Endothelial cell (in vitro differentiated cells): Measurements from ENCODE around the gene COX19. TPM values are rescaled to one million over a fixed set of nuclear protein-coding genes. Genes with fewer than 3 reads are reported as not detected.

ENCODE experiments used
- DNase-seq: peaks from one replicate; pipeline ENCODE4 v3.0.0; 2021; ENCODE audit warnings: low spot score
- H3K27ac Mint-ChIP-seq: one replicate; pipeline ENCODE4 v1.8.0; 2021; ENCODE audit warnings: mixed read lengths, inconsistent platforms; ENCODE audit not compliant: unreplicated experiment
- H3K27me3 Mint-ChIP-seq: one replicate; pipeline ENCODE4 v1.8.0; 2021; ENCODE audit warnings: mild to moderate bottlenecking, moderate library complexity, mixed read lengths, inconsistent platforms; ENCODE audit not compliant: unreplicated experiment
- H3K36me3 Mint-ChIP-seq: one replicate; pipeline ENCODE4 v1.8.0; 2021; ENCODE audit warnings: mild to moderate bottlenecking, low read depth, mixed read lengths, inconsistent platforms; ENCODE audit not compliant: unreplicated experiment
- H3K4me1 Mint-ChIP-seq: one replicate; pipeline ENCODE4 v1.8.0; 2021; ENCODE audit warnings: mild to moderate bottlenecking, mixed read lengths, inconsistent platforms; ENCODE audit not compliant: unreplicated experiment
- H3K4me3 Mint-ChIP-seq: one replicate; pipeline ENCODE4 v1.8.0; 2021; ENCODE audit warnings: mild to moderate bottlenecking, mixed read lengths, inconsistent platforms; ENCODE audit not compliant: unreplicated experiment
- H3K9me3 Mint-ChIP-seq: one replicate; pipeline ENCODE4 v1.8.0; 2021; ENCODE audit warnings: mixed read lengths, inconsistent platforms; ENCODE audit not compliant: unreplicated experiment
- total RNA-seq: library from RNA; stranded (reverse); fragmentation: NEBNext Ultra II Directional; extraction: Animal tissue kit (Norgen Biotek cat#: 25700); gene quantifications from one replicate; pipeline ENCODE4 v1.2.1, GENCODE V29; 2021; ENCODE audit not compliant: unreplicated experiment
- TF ChIP-seq, protein P1 (sequence below): fragments of 200-600 bp; sonication (generic); IDR thresholded peaks from one replicate; pipeline ENCODE4 v1.5.0; 2021; ENCODE audit warnings: antibody characterized with exemption; ENCODE audit not compliant: unreplicated experiment

The COX19 gene
- total RNA-seq, 1 donor from 2014 or later, result 10.2 TPM

DNA sequence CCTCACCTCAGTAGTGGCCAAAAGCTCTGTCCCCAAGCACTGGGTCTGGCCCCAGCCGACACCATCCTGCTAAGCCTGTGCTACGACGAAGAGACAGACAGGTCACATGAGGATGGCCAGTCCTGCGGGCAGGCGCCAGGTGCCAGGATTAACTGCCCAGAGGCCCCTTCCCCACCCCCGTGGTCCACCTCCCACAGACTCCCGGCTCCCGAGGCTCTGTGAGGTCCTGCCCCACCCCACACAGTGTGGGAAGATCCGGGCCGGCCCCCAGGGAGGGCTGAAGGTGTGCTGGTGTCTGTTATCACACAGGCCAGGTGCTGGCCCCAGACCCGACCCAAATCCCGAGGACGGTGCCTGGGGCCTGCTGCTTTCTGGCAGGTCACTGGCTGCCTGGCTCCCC, 34.9 kb upstream of the COX19 start:
- Mint-ChIP-seq H3K27me3 (peaks cover 9% of the 10 kb centered on the region), H3K27ac (no peak overlapping the region), H3K36me3 (peaks cover 9% of the 10 kb centered on the region), H3K4me3 (no peak overlapping the region), H3K9me3 (no peaks in the 10 kb centered on the region), H3K4me1 (peaks cover 6% of the 10 kb centered on the region)
- no peak for DNase-seq
- TF ChIP-seq, protein P1, sequence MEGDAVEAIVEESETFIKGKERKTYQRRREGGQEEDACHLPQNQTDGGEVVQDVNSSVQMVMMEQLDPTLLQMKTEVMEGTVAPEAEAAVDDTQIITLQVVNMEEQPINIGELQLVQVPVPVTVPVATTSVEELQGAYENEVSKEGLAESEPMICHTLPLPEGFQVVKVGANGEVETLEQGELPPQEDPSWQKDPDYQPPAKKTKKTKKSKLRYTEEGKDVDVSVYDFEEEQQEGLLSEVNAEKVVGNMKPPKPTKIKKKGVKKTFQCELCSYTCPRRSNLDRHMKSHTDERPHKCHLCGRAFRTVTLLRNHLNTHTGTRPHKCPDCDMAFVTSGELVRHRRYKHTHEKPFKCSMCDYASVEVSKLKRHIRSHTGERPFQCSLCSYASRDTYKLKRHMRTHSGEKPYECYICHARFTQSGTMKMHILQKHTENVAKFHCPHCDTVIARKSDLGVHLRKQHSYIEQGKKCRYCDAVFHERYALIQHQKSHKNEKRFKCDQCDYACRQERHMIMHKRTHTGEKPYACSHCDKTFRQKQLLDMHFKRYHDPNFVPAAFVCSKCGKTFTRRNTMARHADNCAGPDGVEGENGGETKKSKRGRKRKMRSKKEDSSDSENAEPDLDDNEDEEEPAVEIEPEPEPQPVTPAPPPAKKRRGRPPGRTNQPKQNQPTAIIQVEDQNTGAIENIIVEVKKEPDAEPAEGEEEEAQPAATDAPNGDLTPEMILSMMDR, result no peak

GRCh38 chr7:1009747-1010146, 34.4 kb upstream of the COX19 start:
- TF ChIP-seq, protein P1, result no peak
- peaks cover 6% of the 10 kb centered on the region for H3K4me1 Mint-ChIP-seq
- H3K4me3 Mint-ChIP-seq, result no peak overlapping the region
- H3K36me3 Mint-ChIP-seq, result peaks cover 9% of the 10 kb centered on the region
- H3K27ac Mint-ChIP-seq, result no peak overlapping the region
- peaks cover 9% of the 10 kb centered on the region for H3K27me3 Mint-ChIP-seq
- DNase-seq, result no peak
- no peaks in the 10 kb centered on the region for H3K9me3 Mint-ChIP-seq

DNA sequence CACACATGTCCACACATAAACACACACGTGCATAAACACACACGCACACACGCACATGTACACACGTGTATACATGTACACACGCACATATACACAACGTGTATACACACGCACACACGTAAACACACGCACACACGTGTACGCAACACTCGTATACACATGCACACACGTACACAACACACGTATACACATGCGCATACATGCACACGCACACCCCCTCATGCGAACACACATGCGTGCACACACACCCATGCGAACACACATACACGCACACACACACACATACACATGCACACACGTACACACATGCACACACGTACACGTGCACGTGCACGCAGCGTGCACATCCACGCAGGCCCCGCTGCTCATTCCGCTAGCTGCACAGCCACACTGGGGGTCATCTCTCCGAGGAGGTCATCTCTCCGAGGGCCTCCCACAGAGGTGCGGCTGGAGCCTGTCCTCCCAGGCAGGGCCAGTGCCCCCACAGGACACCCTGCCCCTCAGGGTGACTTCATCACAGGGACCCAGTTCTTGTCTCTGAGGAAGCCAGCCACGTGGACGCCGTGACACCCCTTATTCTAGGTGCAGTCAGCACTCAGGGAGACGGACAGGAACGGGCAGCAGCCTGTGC, 33.5 kb upstream of the COX19 start:
- H3K36me3 Mint-ChIP-seq, result peaks cover 9% of the 10 kb centered on the region
- no peak for DNase-seq
- TF ChIP-seq, protein P1, result no peak
- peaks cover 10% of the 10 kb centered on the region for H3K27me3 Mint-ChIP-seq
- peak overlapping the region; percentile 31 for H3K4me3 Mint-ChIP-seq
- H3K9me3 Mint-ChIP-seq, result no peaks in the 10 kb centered on the region
- H3K27ac Mint-ChIP-seq, result no peak overlapping the region
- peaks cover 3% of the 10 kb centered on the region for H3K4me1 Mint-ChIP-seq

- Mint-ChIP-seq H3K27ac (no peak overlapping the region), H3K4me3 (no peak overlapping the region), H3K27me3 (peaks cover 10% of the 10 kb centered on the region), H3K9me3 (no peaks in the 10 kb centered on the region), H3K36me3 (peaks cover 9% of the 10 kb centered on the region), H3K4me1 (peaks cover 3% of the 10 kb centered on the region)
- TF ChIP-seq, protein P1, result no peak
- no peak for DNase-seq
These were observed 32.6 kb upstream of the COX19 start for GRCh38 chr7:1007901-1008300.

GRCh38 chr7:1005303-1005702, 30.0 kb upstream of the COX19 start:
- no peak for DNase-seq
- Mint-ChIP-seq H3K9me3 (no peaks in the 10 kb centered on the region), H3K36me3 (peaks cover 9% of the 10 kb centered on the region), H3K27me3 (peaks cover 10% of the 10 kb centered on the region), H3K27ac (no peak overlapping the region), H3K4me3 (no peak overlapping the region), H3K4me1 (no peaks in the 10 kb centered on the region)
- TF ChIP-seq, protein P1, result no peak
